K562 (cell line): ENCODE measurements around the gene E2F2. TPM values are rescaled to one million over a fixed set of nuclear protein-coding genes. Genes with fewer than 3 reads are reported as not detected.
A peak's percentile ranks its signal among the peaks of the same experiment; 100 is the strongest.

Source experiments
- C11orf30 ChIP-seq: fragments of 450-650 bp; IDR thresholded peaks from 2 replicates; pipeline ENCODE4 v1.6.1; 2016; ENCODE audit warnings: low read depth, mild to moderate bottlenecking
- FOSL1 ChIP-seq: fragments of 200-800 bp; sonication (Bioruptor generic); conservative IDR thresholded peaks from 2 replicates; pipeline ENCODE4 v1.6.1; 2016; ENCODE audit warnings: missing genetic modification characterization, missing compliant biosample characterization
- FOXJ3 ChIP-seq: sonication (generic); formaldehyde crosslinking; IDR thresholded peaks from 2 replicates; pipeline ENCODE4 v1.4.0; 2020; ENCODE audit warnings: mild to moderate bottlenecking, missing genetic modification reagents
- MAFK ChIP-seq: IDR thresholded peaks from 2 replicates; pipeline ENCODE4 v1.6.1; 2011; ENCODE audit warnings: low read length, improper control_type of control experiment
- MIER1 ChIP-seq: fragments of 450-650 bp; IDR thresholded peaks from 2 replicates; pipeline ENCODE4 v1.6.1; 2016; ENCODE audit warnings: antibody characterized with exemption, mild to moderate bottlenecking, low read depth
- MTA2 ChIP-seq: fragments of 450-650 bp; IDR thresholded peaks from 2 replicates; pipeline ENCODE4 v1.6.1; 2016; ENCODE audit warnings: low read depth
- RUNX1 ChIP-seq: sonication (generic); IDR thresholded peaks from 2 replicates; pipeline ENCODE4 v1.6.1; 2016; ENCODE audit warnings: antibody characterized with exemption, low read depth
- SMAD1 ChIP-seq: fragments of 150-350 bp; IDR thresholded peaks from 2 replicates; pipeline ENCODE4 v1.6.1; 2014; ENCODE audit warnings: low read length, low read depth; ENCODE audit not compliant: partially characterized antibody
- SMARCA4 ChIP-seq: fragments of 450-650 bp; IDR thresholded peaks from 2 replicates; pipeline ENCODE4 v1.6.1; 2016
- SREBF2 ChIP-seq: sonication (generic); formaldehyde crosslinking; IDR thresholded peaks from 2 replicates; pipeline ENCODE4 v1.4.0; 2020; ENCODE audit warnings: mild to moderate bottlenecking, missing genetic modification reagents
- WHSC1 ChIP-seq: IDR thresholded peaks from one replicate; pipeline ENCODE4 v1.6.1; 2012; ENCODE audit warnings: low read length, control low read depth, inconsistent platforms
- ZNF318 ChIP-seq, 2 experiments: fragments of 450-650 bp; IDR thresholded peaks; 2 replicates each; pipeline ENCODE4 v1.6.1; 2016; ENCODE audit warnings: mild to moderate bottlenecking in 2 of 2, borderline replicate concordance in 1 of 2, low read depth in 1 of 2, moderate library complexity in 1 of 2
- ZNF695 ChIP-seq: fragments of 450-650 bp; formaldehyde crosslinking; IDR thresholded peaks from 2 replicates; pipeline ENCODE4 v1.4.0; 2020; ENCODE audit warnings: mild to moderate bottlenecking, moderate library complexity
- polyA plus RNA-seq, 8 experiments: library from polyadenylated mRNA; depleted of rRNA in 4 of 8; stranded (reverse) in 5 of 8; unstranded in 3 of 8; fragments of >200 nt; fragmentation: Nextera tagmentation in 2 of 8; fragmentation: Illumina TruSeq in 1 of 8; extraction: Ambion mirVana in 2 of 8; extraction: Trizol in 1 of 8; gene quantifications; 2 replicates each; pipeline versions ENCODE4 v1.2.1 to v1.2.3, GENCODE V29; 2011 to 2014; ENCODE audit warnings: inconsistent platforms in 1 of 8, missing spikeins in 1 of 8
- total RNA-seq, 7 experiments: library from RNA; depleted of rRNA in 6 of 7; stranded (reverse); fragments of >200 nt in 6 of 7; fragmentation: Illumina TruSeq in 2 of 7; extraction: Trizol in 2 of 7; gene quantifications; 2 replicates each; pipeline versions ENCODE4 v1.2.1 to v1.2.3, GENCODE V29; 2011 to 2021; ENCODE audit warnings: low replicate concordance in 1 of 7
- TF ChIP-seq, protein P1 (sequence below), 2 experiments: fragments of 450-650 bp; conservative IDR thresholded peaks; 2 replicates each; pipeline ENCODE4 v1.6.1; 2017; ENCODE audit warnings: mild to moderate bottlenecking in 2 of 2, moderate library complexity in 2 of 2
- TF ChIP-seq, protein P2 (sequence below): fragments of 450-650 bp; IDR thresholded peaks from 2 replicates; pipeline ENCODE4 v1.6.1; 2018; ENCODE audit not compliant: partially characterized antibody

E2F2 gene
- total and polyA plus RNA-seq, 9 of the 15 experiments (the other 6 are each of a cell fraction or from before 2014, with no cell fraction given), result 3.1 to 25.3 (median 11.4) TPM

DNA sequence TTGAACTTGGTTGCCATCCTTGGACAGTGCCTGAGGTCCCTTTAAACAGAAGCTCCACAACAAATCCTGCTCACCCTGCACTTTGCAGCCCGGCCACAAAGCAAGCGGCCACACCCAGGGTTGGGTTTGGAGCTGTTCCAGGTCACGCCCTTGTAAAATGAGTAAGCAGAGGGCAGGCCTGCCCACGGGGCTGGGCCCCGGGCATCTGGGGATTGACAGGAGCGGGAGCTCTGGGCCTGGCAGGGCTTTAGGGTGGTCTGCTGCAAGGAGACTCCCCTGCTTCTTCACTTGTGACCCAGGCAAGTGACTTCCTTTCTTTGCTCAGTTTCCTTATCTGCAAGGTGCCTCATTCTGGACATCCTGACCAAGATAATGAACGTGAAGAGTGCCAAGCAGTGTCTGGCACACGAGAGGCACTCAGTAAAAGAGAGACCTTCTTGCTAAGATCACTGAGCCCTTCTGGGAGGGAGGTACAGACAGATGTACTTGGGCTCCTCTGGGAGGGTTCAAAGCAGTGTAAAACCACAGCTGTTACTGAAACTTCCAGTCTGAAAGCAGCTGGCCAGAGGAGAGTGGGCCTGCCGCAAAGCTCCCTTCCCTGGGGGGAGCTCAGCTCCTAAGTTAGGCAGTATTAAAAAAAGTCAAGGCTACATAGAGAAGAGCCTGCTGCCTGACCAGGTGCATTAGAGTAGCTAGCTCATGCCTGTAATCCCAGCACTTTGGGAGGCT is 2.6 kb downstream of the E2F2 start (continued):
- TF ChIP-seq ZNF318 (IDR thresholded peaks at IDR 0.05; ENCODE audit: borderline replicate concordance in 1 of 2, low read depth in 1 of 2) (peak in 1 of 2 experiments; percentile 19; a peak in 1 of 4 replicates), WHSC1 (peak; percentile 22), SMAD1 (peak; percentile 35), ZNF695 (no peak), SMARCA4 (peak; percentile 52), MAFK (peak; percentile 67), MIER1 (no peak), FOXJ3 (CRISPR knock-in tag) (no peak), SREBF2 (CRISPR knock-in tag) (no peak), FOSL1 (tag) (peak; percentile 73), C11orf30 (peak; percentile 87), MTA2 (peak; percentile 31; the same call in 1 of the 2 replicates), RUNX1 (0 out of 2 replicates have a peak, but pooled peaks have one; percentile 48)
- TF ChIP-seq, protein P1, sequence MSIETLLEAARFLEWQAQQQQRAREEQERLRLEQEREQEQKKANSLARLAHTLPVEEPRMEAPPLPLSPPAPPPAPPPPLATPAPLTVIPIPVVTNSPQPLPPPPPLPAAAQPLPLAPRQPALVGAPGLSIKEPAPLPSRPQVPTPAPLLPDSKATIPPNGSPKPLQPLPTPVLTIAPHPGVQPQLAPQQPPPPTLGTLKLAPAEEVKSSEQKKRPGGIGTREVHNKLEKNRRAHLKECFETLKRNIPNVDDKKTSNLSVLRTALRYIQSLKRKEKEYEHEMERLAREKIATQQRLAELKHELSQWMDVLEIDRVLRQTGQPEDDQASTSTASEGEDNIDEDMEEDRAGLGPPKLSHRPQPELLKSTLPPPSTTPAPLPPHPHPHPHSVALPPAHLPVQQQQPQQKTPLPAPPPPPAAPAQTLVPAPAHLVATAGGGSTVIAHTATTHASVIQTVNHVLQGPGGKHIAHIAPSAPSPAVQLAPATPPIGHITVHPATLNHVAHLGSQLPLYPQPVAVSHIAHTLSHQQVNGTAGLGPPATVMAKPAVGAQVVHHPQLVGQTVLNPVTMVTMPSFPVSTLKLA (conservative IDR thresholded peaks at IDR 0.05), result peak in 1 of 2 experiments; percentile 73; a peak in 3 of 4 replicates
- TF ChIP-seq, protein P2, sequence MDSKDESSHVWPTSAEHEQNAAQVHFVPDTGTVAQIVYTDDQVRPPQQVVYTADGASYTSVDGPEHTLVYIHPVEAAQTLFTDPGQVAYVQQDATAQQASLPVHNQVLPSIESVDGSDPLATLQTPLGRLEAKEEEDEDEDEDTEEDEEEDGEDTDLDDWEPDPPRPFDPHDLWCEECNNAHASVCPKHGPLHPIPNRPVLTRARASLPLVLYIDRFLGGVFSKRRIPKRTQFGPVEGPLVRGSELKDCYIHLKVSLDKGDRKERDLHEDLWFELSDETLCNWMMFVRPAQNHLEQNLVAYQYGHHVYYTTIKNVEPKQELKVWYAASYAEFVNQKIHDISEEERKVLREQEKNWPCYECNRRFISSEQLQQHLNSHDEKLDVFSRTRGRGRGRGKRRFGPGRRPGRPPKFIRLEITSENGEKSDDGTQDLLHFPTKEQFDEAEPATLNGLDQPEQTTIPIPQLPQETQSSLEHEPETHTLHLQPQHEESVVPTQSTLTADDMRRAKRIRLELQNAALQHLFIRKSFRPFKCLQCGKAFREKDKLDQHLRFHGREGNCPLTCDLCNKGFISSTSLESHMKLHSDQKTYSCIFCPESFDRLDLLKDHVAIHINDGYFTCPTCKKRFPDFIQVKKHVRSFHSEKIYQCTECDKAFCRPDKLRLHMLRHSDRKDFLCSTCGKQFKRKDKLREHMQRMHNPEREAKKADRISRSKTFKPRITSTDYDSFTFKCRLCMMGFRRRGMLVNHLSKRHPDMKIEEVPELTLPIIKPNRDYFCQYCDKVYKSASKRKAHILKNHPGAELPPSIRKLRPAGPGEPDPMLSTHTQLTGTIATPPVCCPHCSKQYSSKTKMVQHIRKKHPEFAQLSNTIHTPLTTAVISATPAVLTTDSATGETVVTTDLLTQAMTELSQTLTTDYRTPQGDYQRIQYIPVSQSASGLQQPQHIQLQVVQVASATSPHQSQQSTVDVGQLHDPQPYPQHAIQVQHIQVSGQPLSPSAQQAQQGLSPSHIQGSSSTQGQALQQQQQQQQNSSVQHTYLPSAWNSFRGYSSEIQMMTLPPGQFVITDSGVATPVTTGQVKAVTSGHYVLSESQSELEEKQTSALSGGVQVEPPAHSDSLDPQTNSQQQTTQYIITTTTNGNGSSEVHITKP, result peak; percentile 61
